ENCODE data around the gene SLC25A38.

The SLC25A38 gene

GRCh38 chr3:39378088-39378487 is 5.1 kb upstream of the SLC25A38 start:
- no peak for DNase-seq

GRCh38 chr3:39378957-39379777 is 4.0 kb upstream of the SLC25A38 start:
- DNase-seq: no peak

- DNase-seq: no peak
Measured at GRCh38 chr3:39379778-39380155, 3.4 kb upstream of the SLC25A38 start.

- DNase-seq: no peak
Measured at GRCh38 chr3:39381432-39381831, 1.7 kb upstream of the SLC25A38 start.

GRCh38 chr3:39383881-39384664 is 903 bp downstream of the SLC25A38 start:
- no peak for DNase-seq

- no peak for DNase-seq
Measured at GRCh38 chr3:39384665-39385000, 1.5 kb downstream of the SLC25A38 start.

- no peak for DNase-seq
Measured at GRCh38 chr3:39385456-39386090, 2.4 kb downstream of the SLC25A38 start.

- no peak for DNase-seq
Measured at GRCh38 chr3:39386318-39386717, 3.1 kb downstream of the SLC25A38 start.

- DNase-seq: no peak
Measured at GRCh38 chr3:39387411-39387975, 4.3 kb downstream of the SLC25A38 start.

- no peak for DNase-seq
Measured at GRCh38 chr3:39388153-39388552, 5.0 kb downstream of the SLC25A38 start.

- no peak for DNase-seq
Measured at GRCh38 chr3:39388741-39389248, 5.6 kb downstream of the SLC25A38 start.

- no peak for DNase-seq
Measured at GRCh38 chr3:39390181-39390580, 7.0 kb downstream of the SLC25A38 start.

GRCh38 chr3:39396690-39397089 is 13.5 kb downstream of the SLC25A38 start:
- no peak for DNase-seq

- no peak for DNase-seq
Measured at GRCh38 chr3:39398700-39399099, 15.5 kb downstream of the SLC25A38 start.

GRCh38 chr3:39401983-39402382 is 18.8 kb downstream of the SLC25A38 start:
- DNase-seq: no peak

GRCh38 chr3:39404943-39405686 is 21.9 kb downstream of the SLC25A38 start:
- no peak for DNase-seq

- no peak for DNase-seq
Measured at GRCh38 chr3:39405687-39406367, 22.7 kb downstream of the SLC25A38 start.

GRCh38 chr3:39406368-39407258 is 23.4 kb downstream of the SLC25A38 start, which contains the start of gene RPSA:
Gene RPSA, plus strand, starts transcription at chr3:39406720. Its CDS starts 934 bp downstream, at chr3:39407654.
- peak; percentile 95 to 97 for DNase-seq

- DNase-seq: no peak
Measured at GRCh38 chr3:39407259-39407629, 24.1 kb downstream of the SLC25A38 start.

GRCh38 chr3:39407773-39408492 is 24.8 kb downstream of the SLC25A38 start:
- no peak for DNase-seq

Data from NCI-H526 (cell line).